Spleen (tissue), 7 donors: ENCODE results near the gene MED23.
"Not testable (repeated sequence)": the region's sequence is repeated elsewhere in the genome, so short reads cannot be mapped to it uniquely, and the experiment has no call there.

ENCODE experiments used
- CTCF ChIP-seq, 11 experiments: fragments of 200-600 bp in 7 of 11; fragments of 450-650 bp in 4 of 11; sonication (generic) in 4 of 11; IDR thresholded peaks in 8 of 11; conservative IDR thresholded peaks in 3 of 11; 1 replicate in 7 of 11; 2 replicates in 4 of 11; pipeline versions ENCODE4 v1.4.0 to v1.8.0; 2016 to 2021; ENCODE audit warnings: antibody characterized with exemption in 11 of 11, inconsistent platforms in 4 of 11, mild to moderate bottlenecking in 1 of 11
- POLR2A ChIP-seq, 3 donors: fragments of 450-650 bp; IDR thresholded peaks; one replicate each; pipeline ENCODE4 v1.5.1; 2017; ENCODE audit warnings: antibody characterized with exemption in 3 of 3, mild to moderate bottlenecking in 1 of 3
- POLR2AphosphoS5 ChIP-seq, 3 donors: sonication (generic); formaldehyde crosslinking; IDR thresholded peaks; one replicate each; pipeline ENCODE4 v1.5.1; 2017; ENCODE audit warnings: antibody characterized with exemption in 3 of 3
- donor health status: DM: no; HTN: no; CAD: no; lungs with moderate emphysema.
- donor health status: DM: no; HTN: no; CAD: no.
- donor health status: DM: no; HTN: no; CAD: no.

DNA sequence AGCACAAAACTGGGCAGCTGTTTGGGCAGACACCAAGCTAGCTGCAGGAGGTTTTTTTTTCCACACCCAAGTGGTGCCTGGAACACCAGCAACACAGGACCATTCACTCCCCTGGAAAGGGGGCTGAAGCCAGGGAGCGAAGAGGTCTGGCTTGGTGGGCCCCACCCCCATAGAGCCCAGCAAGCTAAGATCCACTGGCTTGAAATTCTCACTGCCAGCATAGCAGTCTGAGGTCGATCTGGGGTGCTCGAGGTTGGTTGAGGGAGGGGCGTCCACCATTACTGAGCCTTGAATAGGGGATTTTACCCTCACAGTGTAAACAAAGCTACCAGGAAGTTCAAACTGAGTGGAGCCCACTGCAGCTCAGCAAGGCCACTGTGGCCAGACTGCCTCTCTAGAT is 89.4 kb downstream of the MED23 start:
- TF ChIP-seq CTCF (IDR thresholded peaks at IDR 0.05 in 8 of 11, conservative IDR thresholded peaks at IDR 0.05 in 3 of 11); POLR2AphosphoS5 (IDR thresholded peaks at IDR 0.05); POLR2A (IDR thresholded peaks at IDR 0.05): not testable (repeated sequence)
